ENCODE results near the gene ABCC1.

ABCC1 gene

DNA sequence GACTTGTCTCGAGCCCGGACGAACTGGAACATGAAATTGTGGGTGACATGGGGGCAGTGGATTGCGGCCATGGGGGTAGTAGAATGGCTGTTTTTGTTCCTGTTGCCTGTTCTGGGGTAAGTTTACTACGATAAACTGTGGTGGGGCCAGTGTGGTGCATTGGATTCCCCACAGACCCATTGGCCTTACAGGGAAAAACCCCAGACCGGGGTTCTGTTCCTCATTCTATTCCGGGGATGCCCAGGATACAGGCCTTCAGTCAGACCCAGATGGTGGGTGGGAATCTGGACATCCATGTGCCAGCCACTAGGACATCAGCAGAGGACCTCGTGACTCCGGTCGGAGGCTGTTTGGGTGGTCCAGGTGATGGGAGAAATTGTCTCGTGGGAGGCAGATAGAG is 88.1 kb downstream of the ABCC1 start:
- H3K4me3 ChIP-seq (IDR thresholded peaks at IDR 0.05; ENCODE audit: insufficient read depth, low read depth, low read length), result no peak overlapping the region
- H3K27ac ChIP-seq, result no peak overlapping the region
- no peaks in the 10 kb centered on the region for H4K20me1 ChIP-seq (ENCODE audit: insufficient read depth)
- no peaks in the 10 kb centered on the region for H3K27me3 ChIP-seq (ENCODE audit: insufficient read depth, low read depth)
- H3K4me2 ChIP-seq, result no peak overlapping the region
- H2AFZ ChIP-seq (ENCODE audit: low read depth), result no peak overlapping the region
- H3K4me1 ChIP-seq (ENCODE audit: low read depth, poor library complexity, severe bottlenecking), result peaks cover 14% of the 10 kb centered on the region
- no peak overlapping the region for H3K9ac ChIP-seq
- H3K36me3 ChIP-seq (ENCODE audit: insufficient read depth), result peaks cover 6% of the 10 kb centered on the region; the same call in 1 of the 2 replicates
- TF ChIP-seq, protein P1, sequence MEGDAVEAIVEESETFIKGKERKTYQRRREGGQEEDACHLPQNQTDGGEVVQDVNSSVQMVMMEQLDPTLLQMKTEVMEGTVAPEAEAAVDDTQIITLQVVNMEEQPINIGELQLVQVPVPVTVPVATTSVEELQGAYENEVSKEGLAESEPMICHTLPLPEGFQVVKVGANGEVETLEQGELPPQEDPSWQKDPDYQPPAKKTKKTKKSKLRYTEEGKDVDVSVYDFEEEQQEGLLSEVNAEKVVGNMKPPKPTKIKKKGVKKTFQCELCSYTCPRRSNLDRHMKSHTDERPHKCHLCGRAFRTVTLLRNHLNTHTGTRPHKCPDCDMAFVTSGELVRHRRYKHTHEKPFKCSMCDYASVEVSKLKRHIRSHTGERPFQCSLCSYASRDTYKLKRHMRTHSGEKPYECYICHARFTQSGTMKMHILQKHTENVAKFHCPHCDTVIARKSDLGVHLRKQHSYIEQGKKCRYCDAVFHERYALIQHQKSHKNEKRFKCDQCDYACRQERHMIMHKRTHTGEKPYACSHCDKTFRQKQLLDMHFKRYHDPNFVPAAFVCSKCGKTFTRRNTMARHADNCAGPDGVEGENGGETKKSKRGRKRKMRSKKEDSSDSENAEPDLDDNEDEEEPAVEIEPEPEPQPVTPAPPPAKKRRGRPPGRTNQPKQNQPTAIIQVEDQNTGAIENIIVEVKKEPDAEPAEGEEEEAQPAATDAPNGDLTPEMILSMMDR (conservative IDR thresholded peaks at IDR 0.05; ENCODE audit: low read depth, low read length), result no peak
- H3K79me2 ChIP-seq (ENCODE audit: insufficient read depth, low read depth), result no peaks in the 10 kb centered on the region; the same call in 1 of the 2 replicates

GRCh38 chr16:16037970-16038369 is 88.6 kb downstream of the ABCC1 start:
- Histone ChIP-seq H2AFZ (ENCODE audit: low read depth) (no peak overlapping the region), H3K4me3 (IDR thresholded peaks at IDR 0.05; ENCODE audit: insufficient read depth, low read depth, low read length) (no peak overlapping the region), H3K4me1 (ENCODE audit: low read depth, poor library complexity, severe bottlenecking) (peaks cover 9% of the 10 kb centered on the region), H3K27ac (no peak overlapping the region), H3K27me3 (ENCODE audit: insufficient read depth, low read depth) (no peaks in the 10 kb centered on the region), H3K4me2 (no peak overlapping the region), H3K9ac (no peak overlapping the region), H3K36me3 (ENCODE audit: insufficient read depth) (peaks cover 6% of the 10 kb centered on the region; the same call in 1 of the 2 replicates), H3K79me2 (ENCODE audit: insufficient read depth, low read depth) (no peaks in the 10 kb centered on the region; the same call in 1 of the 2 replicates), H4K20me1 (ENCODE audit: insufficient read depth) (no peaks in the 10 kb centered on the region)
- TF ChIP-seq, protein P1 (conservative IDR thresholded peaks at IDR 0.05; ENCODE audit: low read depth, low read length), result no peak

DNA sequence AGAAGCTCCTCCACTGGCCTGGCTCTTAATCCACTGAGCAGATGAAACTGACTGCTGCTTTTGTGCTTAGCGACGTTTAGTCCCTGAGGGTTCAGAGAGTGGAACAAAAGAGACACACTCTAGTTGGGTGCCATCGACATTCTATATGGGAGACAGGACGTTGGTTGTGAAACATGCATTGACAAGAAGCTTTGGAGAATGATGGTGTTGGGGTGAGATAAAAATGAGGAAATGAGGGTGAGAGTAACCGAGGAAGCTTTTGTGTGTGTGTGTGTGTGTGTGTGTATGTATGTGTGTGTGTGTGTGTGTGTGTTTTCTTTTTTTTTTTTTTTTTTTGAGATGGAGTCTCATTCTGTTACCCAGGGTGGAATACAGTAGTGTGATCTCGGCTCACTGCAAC is 89.5 kb downstream of the ABCC1 start:
- no peak overlapping the region for H3K4me3 ChIP-seq (IDR thresholded peaks at IDR 0.05; ENCODE audit: insufficient read depth, low read depth, low read length)
- H3K9ac ChIP-seq, result no peak overlapping the region
- no peaks in the 10 kb centered on the region; the same call in 1 of the 2 replicates for H3K79me2 ChIP-seq (ENCODE audit: insufficient read depth, low read depth)
- H3K4me2 ChIP-seq, result no peak overlapping the region
- H4K20me1 ChIP-seq (ENCODE audit: insufficient read depth), result no peaks in the 10 kb centered on the region
- TF ChIP-seq, protein P1 (conservative IDR thresholded peaks at IDR 0.05; ENCODE audit: low read depth, low read length), result no peak
- H3K27me3 ChIP-seq (ENCODE audit: insufficient read depth, low read depth), result no peaks in the 10 kb centered on the region
- H3K4me1 ChIP-seq (ENCODE audit: low read depth, poor library complexity, severe bottlenecking), result no peaks in the 10 kb centered on the region
- H3K36me3 ChIP-seq (ENCODE audit: insufficient read depth), result peaks cover 6% of the 10 kb centered on the region; the same call in 1 of the 2 replicates
- no peak overlapping the region for H3K27ac ChIP-seq
- no peak overlapping the region for H2AFZ ChIP-seq (ENCODE audit: low read depth)

GRCh38 chr16:16041196-16041892 is 91.9 kb downstream of the ABCC1 start:
- Histone ChIP-seq H4K20me1 (ENCODE audit: insufficient read depth) (no peaks in the 10 kb centered on the region), H3K36me3 (ENCODE audit: insufficient read depth) (no peaks in the 10 kb centered on the region; the same call in 1 of the 2 replicates), H3K27me3 (ENCODE audit: insufficient read depth, low read depth) (no peaks in the 10 kb centered on the region), H3K79me2 (ENCODE audit: insufficient read depth, low read depth) (no peaks in the 10 kb centered on the region), H3K9ac (no peak overlapping the region), H3K4me3 (IDR thresholded peaks at IDR 0.05; ENCODE audit: insufficient read depth, low read depth, low read length) (no peak overlapping the region), H3K4me1 (ENCODE audit: low read depth, poor library complexity, severe bottlenecking) (no peaks in the 10 kb centered on the region), H3K27ac (no peak overlapping the region), H3K4me2 (no peak overlapping the region), H2AFZ (ENCODE audit: low read depth) (no peak overlapping the region)
- TF ChIP-seq, protein P1 (conservative IDR thresholded peaks at IDR 0.05; ENCODE audit: low read depth, low read length), result no peak
